ENCODE data around the gene CYFIP2. TPM values are rescaled to one million over a fixed set of nuclear protein-coding genes. Genes with fewer than 3 reads are reported as not detected.

Gene CYFIP2
- total and polyA plus RNA-seq, 12 donors = 24.8 to 123 (median 54.8) TPM

- Histone ChIP-seq H3K4me3 (no peak overlapping the region), H3K27ac (no peak overlapping the region), H3K4me1 (replicated peaks in 1 of 2) (no peaks in the 10 kb centered on the region), H3K36me3 (replicated peaks in 1 of 2) (no peaks in the 10 kb centered on the region), H3K27me3 (no peaks in the 10 kb centered on the region), H3K9me3 (replicated peaks in 1 of 3) (no peaks in the 10 kb centered on the region)
- 91 to 100% (median 96%) methylated on average over 3 of the region's 3 CpGs for WGBS, 4 donors
- intact Hi-C loops (cut with DNase I) = no loop called here
- TF ChIP-seq POLR2A (IDR thresholded peaks at IDR 0.05) (no peak), CTCF (IDR thresholded peaks at IDR 0.05) (no peak)
- no peak for DNase-seq
Measured at GRCh38 chr5:157356576-157356975, 90.7 kb downstream of the CYFIP2 start.

GRCh38 chr5:157357823-157358222 is 91.9 kb downstream of the CYFIP2 start:
- Histone ChIP-seq H3K27ac (no peak overlapping the region), H3K36me3 (replicated peaks in 1 of 2) (no peaks in the 10 kb centered on the region), H3K4me3 (no peak overlapping the region), H3K4me1 (replicated peaks in 1 of 2) (no peaks in the 10 kb centered on the region), H3K27me3 (no peaks in the 10 kb centered on the region), H3K9me3 (replicated peaks in 1 of 3) (no peaks in the 10 kb centered on the region)
- DNase-seq = no peak
- WGBS, 4 donors = 88 to 97% (median 93%) methylated on average over 6 of the region's 6 CpGs
- TF ChIP-seq POLR2A (IDR thresholded peaks at IDR 0.05) = no peak
- no peak for TF ChIP-seq CTCF (IDR thresholded peaks at IDR 0.05)
- intact Hi-C loops (cut with DNase I) = no loop called here

- TF ChIP-seq CTCF (IDR thresholded peaks at IDR 0.05) (no peak), POLR2A (IDR thresholded peaks at IDR 0.05) (no peak)
Measured at GRCh38 chr5:157358871-157359270, 92.9 kb downstream of the CYFIP2 start.

GRCh38 chr5:157359356-157360055 is 93.6 kb downstream of the CYFIP2 start:
- 91 to 98% (median 93%) methylated on average over 2 of the region's 2 CpGs for WGBS, 4 donors
- TF ChIP-seq POLR2A (IDR thresholded peaks at IDR 0.05) (no peak), CTCF (IDR thresholded peaks at IDR 0.05) (no peak)
- intact Hi-C loops (cut with DNase I) = no loop called here

More at GRCh38 chr5:157358871-157359270, 92.9 kb downstream of the CYFIP2 start:
- Histone ChIP-seq H3K9me3 (replicated peaks in 1 of 3) (no peaks in the 10 kb centered on the region), H3K27ac (no peak overlapping the region), H3K27me3 (no peaks in the 10 kb centered on the region), H3K4me3 (no peak overlapping the region), H3K36me3 (replicated peaks in 1 of 2) (no peaks in the 10 kb centered on the region), H3K4me1 (replicated peaks in 1 of 2) (no peaks in the 10 kb centered on the region)
- intact Hi-C loops (cut with DNase I) = no loop called here
- WGBS, 4 donors = 92 to 96% (median 95%) methylated on average over 4 of the region's 4 CpGs
- no peak for DNase-seq

More at GRCh38 chr5:157359356-157360055, 93.6 kb downstream of the CYFIP2 start:
- Histone ChIP-seq H3K4me1 (replicated peaks in 1 of 2) (no peaks in the 10 kb centered on the region), H3K9me3 (replicated peaks in 1 of 3) (no peaks in the 10 kb centered on the region), H3K4me3 (no peak overlapping the region), H3K27me3 (no peaks in the 10 kb centered on the region), H3K27ac (no peak overlapping the region), H3K36me3 (replicated peaks in 1 of 2) (no peaks in the 10 kb centered on the region)
- DNase-seq = no peak

Data from adrenal gland (tissue), 12 donors.